ENCODE data around the gene PRAMEF6.
"Not testable (repeated sequence)": the region's sequence is repeated elsewhere in the genome, so short reads cannot be mapped to it uniquely, and the experiment has no call there.

PRAMEF6 gene

DNA sequence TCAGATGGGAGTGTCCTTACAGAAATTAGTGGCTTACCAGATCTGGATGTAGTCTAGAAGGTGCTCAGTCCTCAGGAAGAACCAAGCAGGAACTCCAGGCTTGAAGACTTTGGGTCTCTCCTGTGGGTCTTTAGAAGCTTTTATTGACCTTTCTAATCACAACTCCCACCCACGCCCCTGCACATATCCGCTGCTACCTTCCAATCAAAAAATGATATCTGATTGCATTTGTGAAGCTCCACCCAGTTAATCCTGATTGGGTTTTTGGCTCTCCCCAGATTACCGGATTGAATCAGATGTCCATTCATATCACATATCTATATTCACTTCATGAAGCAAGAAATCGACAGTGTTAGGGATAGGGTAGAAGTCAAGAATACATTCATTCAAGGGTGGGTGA lies at the start of gene PRAMEF6:
Gene PRAMEF6 (minus strand): TSS at position 101 of the 400 bp plus-strand sequence. CDS start 5,062 bp downstream, outside the sequence.
- not testable (repeated sequence) for DNase-seq

DNA sequence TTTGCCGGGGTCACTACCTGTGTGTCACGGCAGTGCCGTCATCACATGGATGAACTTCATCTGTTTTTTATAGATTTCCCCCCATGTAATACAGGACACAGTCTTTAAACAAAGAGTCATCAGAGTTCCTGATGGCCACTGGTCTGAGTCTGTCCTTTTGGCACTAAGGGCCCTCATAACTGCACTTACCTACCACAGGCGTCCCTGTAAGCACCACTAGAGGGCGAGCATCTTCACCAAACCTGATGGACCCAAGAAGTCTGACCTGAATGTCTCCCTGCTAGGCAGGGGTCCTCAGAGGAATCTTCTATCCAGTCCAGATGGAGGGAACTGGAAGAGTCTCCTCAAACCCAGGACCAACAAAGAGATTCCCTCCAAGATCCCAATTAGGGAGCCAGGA lies 23.0 kb downstream of the PRAMEF6 start:
- not testable (repeated sequence) for DNase-seq

GRCh38 chr1:12921749-12922148 lies 25.6 kb downstream of the PRAMEF6 start:
- not testable (repeated sequence) for DNase-seq

DNA sequence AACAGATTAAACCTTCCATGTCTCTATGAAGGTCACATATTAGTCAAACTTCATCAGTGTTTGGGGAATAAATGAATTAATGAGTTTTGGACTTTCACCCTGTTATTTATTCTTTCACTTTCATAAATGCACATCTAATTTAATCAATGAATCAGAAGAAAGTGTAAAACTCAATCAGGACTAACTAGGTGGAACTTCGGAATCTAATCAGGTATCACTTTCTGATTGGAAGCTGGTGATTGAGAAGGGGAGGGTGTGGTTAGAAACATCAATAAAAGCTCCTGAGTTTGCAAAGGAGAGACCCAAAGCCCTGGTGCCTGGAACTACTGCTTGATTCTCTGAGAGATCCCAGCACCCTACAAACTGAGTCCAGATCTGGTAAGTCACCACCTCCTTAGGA lies 31.1 kb downstream of the PRAMEF6 start, which contains the start of gene PRAMEF7:
Gene PRAMEF7 (plus strand): TSS at position 301 of the 400 bp plus-strand sequence. CDS start 1,083 bp downstream, outside the sequence.
- not testable (repeated sequence) for DNase-seq

- DNase-seq = not testable (repeated sequence)
These were observed 43.4 kb downstream of the PRAMEF6 start for GRCh38 chr1:12903793-12904572.

- DNase-seq = not testable (repeated sequence)
These were observed 48.2 kb downstream of the PRAMEF6 start for GRCh38 chr1:12899186-12899585.

GRCh38 chr1:12898170-12898569 lies 49.2 kb downstream of the PRAMEF6 start, which contains the start of gene PRAMEF10:
TSS of gene PRAMEF10 (minus strand) at chr1:12898270. CDS start at chr1:12895847, 2,423 bp downstream.
- not testable (repeated sequence) for DNase-seq

Data from NCI-H2107 (cell line).